ENCODE results near the gene ADAMTS10. TPM values are rescaled to one million over a fixed set of nuclear protein-coding genes. Genes with fewer than 3 reads are reported as not detected.

The ADAMTS10 gene
- total and polyA plus RNA-seq, 12 donors: 2.0 to 190 (median 25.8) TPM

- no peak for TF ChIP-seq POLR2A (IDR thresholded peaks at IDR 0.05)
- peak in 5 of 6 experiments; percentile 26 to 48 (median 36) for TF ChIP-seq CTCF (IDR thresholded peaks at IDR 0.05)
- Histone ChIP-seq H3K36me3 (replicated peaks in 1 of 2) (peaks cover 0 to 18% of the 10 kb centered on the region in 2 donors), H3K4me1 (replicated peaks in 1 of 2) (peaks cover 7 to 15% of the 10 kb centered on the region in 2 donors), H3K9me3 (replicated peaks in 1 of 3) (no peaks in the 10 kb centered on the region), H3K4me3 (no peak overlapping the region), H3K27ac (no peak overlapping the region), H3K27me3 (no peaks in the 10 kb centered on the region)
- no peak for DNase-seq
- 68 to 87% (median 84%) methylated on average over 2 of the region's 2 CpGs for WGBS, 4 donors
- intact Hi-C loops (cut with DNase I): no loop called here
These were observed 16.6 kb downstream of the ADAMTS10 start for GRCh38 chr19:8593931-8594330.

GRCh38 chr19:8592231-8593009 lies 18.1 kb downstream of the ADAMTS10 start:
- no peaks in the 10 kb centered on the region for H3K27me3 ChIP-seq
- peaks cover 7 to 15% of the 10 kb centered on the region in 2 donors for H3K4me1 ChIP-seq (replicated peaks in 1 of 2)
- WGBS, 4 donors: 0 to 2% (median 1%) methylated on average over 21 to 55 of the region's 55 CpGs
- peaks cover 0 to 13% of the 10 kb centered on the region in 2 donors for H3K36me3 ChIP-seq (replicated peaks in 1 of 2)
- intact Hi-C loops (cut with DNase I): no loop called here
- H3K9me3 ChIP-seq (replicated peaks in 1 of 3): no peaks in the 10 kb centered on the region
- peak overlapping the region in 2 of 4 donors; percentile 28 to 50 for H3K4me3 ChIP-seq
- DNase-seq: peak; percentile 96 to 100 (median 99)
- H3K27ac ChIP-seq: peak overlapping the region in 2 of 5 donors; percentile 26 to 59
- TF ChIP-seq CTCF (IDR thresholded peaks at IDR 0.05) (no peak), POLR2A (IDR thresholded peaks at IDR 0.05) (peak in 1 of 2 donors; percentile 21)

DNA sequence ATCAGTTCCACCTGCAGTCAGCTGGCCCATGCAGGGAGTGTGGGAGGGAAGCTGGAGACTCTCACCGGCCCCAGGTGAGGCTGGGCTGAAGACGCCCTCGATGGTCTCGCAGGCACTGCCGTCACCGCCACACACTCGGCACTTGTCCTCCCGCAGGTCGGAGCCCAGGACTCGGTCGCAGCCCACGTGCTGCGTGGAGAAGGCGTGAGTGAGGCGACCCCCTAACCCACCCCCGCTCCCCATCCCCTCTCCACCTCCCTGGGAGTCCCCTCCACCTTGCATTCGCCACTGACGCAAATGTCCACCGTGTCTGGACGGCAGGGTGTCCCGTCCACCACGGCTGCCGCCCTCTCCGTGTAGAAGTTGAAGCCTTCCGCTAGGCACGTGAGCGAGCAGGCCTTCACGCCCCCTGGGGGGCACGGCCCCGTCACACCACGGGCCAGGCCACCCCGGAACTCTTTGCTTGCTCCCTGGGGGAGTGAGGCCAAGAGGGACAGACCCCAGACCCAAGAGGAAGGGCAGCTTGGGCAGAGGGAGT lies 21.3 kb downstream of the ADAMTS10 start:
- H3K36me3 ChIP-seq (replicated peaks in 1 of 2): peaks cover 0 to 13% of the 10 kb centered on the region in 2 donors
- no peak for DNase-seq
- H3K4me3 ChIP-seq: no peak overlapping the region
- no peaks in the 10 kb centered on the region for H3K9me3 ChIP-seq (replicated peaks in 1 of 3)
- no peaks in the 10 kb centered on the region for H3K27me3 ChIP-seq
- 84 to 90% (median 85%) methylated on average over 14 to 32 of the region's 32 CpGs for WGBS, 4 donors
- TF ChIP-seq CTCF (IDR thresholded peaks at IDR 0.05): no peak
- no peak for TF ChIP-seq POLR2A (IDR thresholded peaks at IDR 0.05)
- peaks cover 7 to 15% of the 10 kb centered on the region in 2 donors for H3K4me1 ChIP-seq (replicated peaks in 1 of 2)
- intact Hi-C loops (cut with DNase I): loop anchor here in 1 of 2 donors (10.0 kb wide), 2 partner anchors 174 to 234 kb away; partner anchors contain the start of gene MARCHF2
- H3K27ac ChIP-seq: no peak overlapping the region

DNA sequence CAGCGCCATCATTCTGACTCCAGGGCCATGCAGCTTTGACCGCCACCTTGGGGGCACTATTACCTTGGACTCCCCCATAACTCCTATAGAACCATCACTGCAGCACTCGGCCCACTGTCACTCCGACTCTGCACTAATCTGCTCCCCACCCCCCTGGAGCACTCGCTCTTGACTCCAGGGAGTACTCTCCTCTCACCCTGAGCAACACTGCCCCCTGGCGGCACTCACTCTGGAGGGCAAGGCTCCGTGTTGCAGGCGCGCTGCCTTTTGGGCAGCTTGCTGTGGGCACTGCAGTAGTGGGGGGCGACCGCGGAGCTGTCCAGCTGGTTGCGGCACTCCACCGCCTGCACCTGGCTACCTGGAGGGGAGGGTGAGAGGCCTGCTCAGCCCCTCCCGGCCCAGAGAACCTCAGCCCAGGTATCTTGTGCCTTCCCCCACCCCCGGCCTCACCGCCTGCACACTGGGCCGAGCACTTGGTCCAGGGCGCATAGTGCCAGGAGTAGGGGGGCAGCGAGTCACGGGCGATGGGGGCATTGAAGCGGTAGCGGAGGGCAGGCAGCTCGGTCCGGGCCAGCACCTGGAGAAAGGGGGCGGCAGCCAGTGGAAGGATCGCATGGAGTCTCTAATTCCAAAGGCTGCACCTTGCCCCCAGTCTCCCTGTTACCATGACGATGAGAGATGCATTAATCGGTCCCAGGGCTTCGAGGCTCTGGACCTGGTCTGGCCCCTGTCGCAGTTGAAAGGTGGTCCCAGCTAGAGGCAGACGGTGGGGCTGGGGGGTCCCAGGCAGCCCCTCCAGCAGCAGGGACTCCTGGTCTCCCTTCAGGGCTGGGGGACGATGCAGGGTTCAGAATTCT lies 24.4 kb downstream of the ADAMTS10 start:
- Histone ChIP-seq H3K4me3 (no peak overlapping the region), H3K36me3 (replicated peaks in 1 of 2) (peaks cover 0 to 15% of the 10 kb centered on the region in 2 donors), H3K27ac (no peak overlapping the region), H3K9me3 (replicated peaks in 1 of 3) (no peaks in the 10 kb centered on the region), H3K27me3 (no peaks in the 10 kb centered on the region), H3K4me1 (replicated peaks in 1 of 2) (no peaks in the 10 kb centered on the region)
- peak; percentile 20 to 42 (median 28) for TF ChIP-seq CTCF (IDR thresholded peaks at IDR 0.05)
- no peak for TF ChIP-seq POLR2A (IDR thresholded peaks at IDR 0.05)
- intact Hi-C loops (cut with DNase I): loop anchor here in 1 of 2 donors (10.0 kb wide), 2 partner anchors 171 to 231 kb away; partner anchors contain the start of gene MARCHF2
- 81 to 87% (median 83%) methylated on average over 19 to 34 of the region's 34 CpGs for WGBS, 4 donors
- DNase-seq: peak in 3 of 7 donors; percentile 41 to 63 (median 46)

All from adrenal gland (tissue), 12 donors.